Activated effector memory CD4-positive, alpha-beta T cell treated with Interleukin-2 at 50 U/mL for 16 hours (primary cell): ENCODE data around the gene HADHA.
"Not testable (repeated sequence)": the region's sequence is repeated elsewhere in the genome, so short reads cannot be mapped to it uniquely, and the experiment has no call there.

ENCODE experiments used
- DNase-seq: peaks from one replicate; pipeline ENCODE4 v3.0.0-alpha.2; 2020

HADHA gene

DNA sequence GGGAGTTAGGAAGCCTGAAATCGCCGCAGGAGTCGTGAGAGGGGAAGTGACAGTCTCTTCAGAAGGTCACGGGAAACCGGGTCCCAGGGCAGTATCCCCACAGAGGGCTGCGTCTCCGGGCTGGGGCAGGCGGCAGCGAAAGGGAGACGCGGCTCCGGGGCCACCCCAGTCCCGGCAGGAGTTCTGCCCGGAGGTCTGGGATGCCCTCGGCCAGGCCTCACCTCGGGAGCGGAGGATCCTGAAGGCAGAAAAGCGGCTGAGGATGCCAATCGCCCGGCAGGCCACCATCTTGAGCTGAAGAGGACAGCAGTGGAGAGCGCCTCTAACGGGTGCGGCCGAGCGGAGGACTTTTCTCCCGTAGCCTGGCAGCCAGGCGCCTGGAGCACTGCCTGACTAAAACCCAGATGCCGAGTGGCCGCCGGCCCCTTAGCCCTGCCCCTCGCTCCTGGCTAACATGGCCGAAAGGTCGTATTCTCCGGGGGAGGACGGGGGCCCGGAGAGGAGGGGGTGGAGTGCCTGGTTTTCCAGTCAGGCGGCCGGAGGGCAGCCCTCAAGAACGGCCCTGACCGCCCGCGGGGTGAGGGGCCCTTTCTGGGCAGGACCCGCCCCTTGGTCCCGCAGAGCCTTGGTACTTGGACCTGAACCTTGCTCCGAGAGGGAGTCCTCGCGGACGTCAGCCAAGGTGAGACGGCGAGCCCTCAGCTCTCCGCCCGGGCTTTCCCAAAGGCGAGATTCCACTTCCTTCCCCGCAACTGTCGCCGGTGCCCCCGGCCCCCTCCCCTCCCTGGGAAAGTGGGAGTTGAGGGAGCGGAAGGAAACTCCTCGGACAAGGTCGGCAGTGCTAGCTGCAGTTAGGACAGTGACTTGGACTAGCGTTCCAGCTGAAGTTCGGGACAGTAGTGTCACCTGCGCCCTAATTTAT, at the start of gene HADHA, which contains the start of gene HADHB:
Gene HADHA, minus strand, starts transcription at position 324 of the 922 bp plus-strand sequence. Its CDS starts 36 bp downstream, at position 288.
Gene HADHB, plus strand, starts transcription at position 631 of the 922 bp plus-strand sequence. CDS start 9,316 bp downstream, outside the sequence.
- peak; percentile 80 for DNase-seq

DNA sequence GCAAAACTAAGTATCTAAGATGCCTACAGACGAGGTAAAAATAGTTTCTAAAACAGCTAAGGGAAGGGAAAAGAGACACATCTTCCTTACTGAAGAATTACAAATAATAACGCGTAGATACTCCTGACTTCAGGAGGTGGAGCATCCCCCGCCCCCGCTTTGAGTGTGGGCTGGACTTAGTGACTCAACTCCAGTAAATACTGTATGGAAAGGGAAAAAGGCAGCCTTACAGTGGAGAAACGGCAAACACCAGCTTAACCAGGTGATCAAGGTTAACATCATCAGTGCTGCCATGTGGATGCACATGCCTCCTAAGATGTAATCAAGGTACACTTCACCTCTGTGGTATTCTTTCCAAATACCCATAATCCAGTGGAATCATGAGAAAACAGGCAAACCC, 48.2 kb upstream of the HADHA start:
- DNase-seq, result no peak

DNA sequence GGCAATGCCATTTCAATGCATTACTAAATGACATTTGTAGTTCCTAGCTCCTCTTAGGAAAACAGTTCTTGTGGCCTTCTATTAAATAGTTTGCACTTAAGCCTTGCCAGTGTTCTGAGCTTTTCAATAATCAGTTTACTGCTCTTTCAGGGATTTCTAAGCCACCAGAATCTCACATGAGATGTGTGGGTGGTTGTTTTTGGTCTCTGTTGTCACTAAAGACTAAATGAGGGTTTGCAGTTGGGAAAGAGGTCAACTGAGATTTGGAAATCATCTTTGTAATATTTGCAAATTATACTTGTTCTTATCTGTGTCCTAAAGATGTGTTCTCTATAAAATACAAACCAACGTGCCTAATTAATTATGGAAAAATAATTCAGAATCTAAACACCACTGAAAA, 45.6 kb upstream of the HADHA start:
- no peak for DNase-seq

DNA sequence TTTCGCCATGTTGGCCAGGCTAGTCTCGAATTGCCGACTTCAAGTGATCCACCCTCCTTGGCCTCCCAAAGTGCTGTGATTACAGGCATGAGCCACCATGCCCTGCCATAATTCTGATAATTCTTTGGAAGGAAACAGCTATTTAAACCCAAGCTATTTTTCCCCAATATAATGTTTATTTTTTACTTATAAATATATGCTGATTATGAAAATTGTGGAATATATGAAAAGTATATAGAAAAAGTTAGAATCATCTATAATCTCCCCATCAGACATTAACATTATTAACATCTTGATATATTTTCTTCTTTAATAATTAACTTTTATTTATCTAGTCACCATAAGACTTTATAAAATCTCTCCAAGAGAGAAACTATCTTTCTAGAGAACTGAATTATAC, 41.5 kb upstream of the HADHA start:
- no peak for DNase-seq

DNA sequence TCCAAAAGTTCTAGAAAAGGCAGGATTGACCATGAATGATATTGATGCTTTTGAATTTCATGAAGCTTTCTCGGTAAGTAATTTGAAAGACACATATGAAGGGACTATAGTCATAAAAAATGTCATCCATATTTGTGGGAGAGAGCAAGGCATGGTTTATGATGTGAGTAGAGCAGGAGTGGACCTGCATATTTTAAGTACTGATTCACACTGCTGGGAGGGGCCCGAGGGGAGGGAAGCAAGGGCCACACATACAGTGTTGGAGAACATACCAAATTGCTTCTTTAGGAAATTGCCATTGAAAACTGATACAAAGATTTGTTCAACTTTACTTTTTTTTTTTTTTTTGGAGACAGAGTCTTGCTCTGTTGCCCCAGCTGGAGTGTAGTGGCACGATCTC, 39.7 kb upstream of the HADHA start:
- DNase-seq, result no peak

DNA sequence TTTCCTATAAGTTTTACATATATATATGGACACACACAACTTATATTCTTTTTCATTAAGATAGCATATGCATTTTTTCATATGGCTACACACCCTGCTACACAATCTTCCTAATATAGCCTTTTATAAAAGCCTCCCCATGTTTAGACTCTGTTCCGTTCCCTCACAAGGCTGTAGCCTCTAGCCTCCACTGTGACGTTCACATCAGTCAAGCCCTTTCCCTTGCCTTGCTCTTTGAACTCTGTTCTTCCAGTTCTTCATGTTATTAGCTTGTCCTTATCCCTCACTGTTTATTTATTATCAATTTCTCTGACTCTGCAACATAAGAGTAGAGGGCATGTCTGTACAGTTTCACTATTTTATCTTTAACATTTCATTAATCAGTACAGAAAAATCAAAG, 39.2 kb upstream of the HADHA start:
- no peak for DNase-seq

DNA sequence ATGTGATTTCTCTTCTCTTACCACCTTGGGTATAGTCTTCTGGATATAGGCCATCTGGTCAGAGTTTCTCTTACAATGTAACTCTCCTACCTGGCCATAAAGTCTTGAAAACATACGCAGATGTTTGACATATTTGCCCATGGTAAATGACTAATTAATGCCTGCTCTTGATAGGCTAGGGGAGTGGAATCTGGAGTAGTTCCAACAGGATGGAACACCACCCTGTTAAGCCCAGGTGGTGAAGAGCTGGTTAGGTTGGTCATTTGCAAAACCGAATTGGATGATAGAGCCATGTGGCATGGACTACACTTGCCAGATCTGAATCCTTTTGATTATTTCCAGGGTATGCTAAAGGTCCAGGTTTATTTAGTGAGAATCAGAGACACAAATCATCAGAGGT, 36.8 kb upstream of the HADHA start:
- no peak for DNase-seq

DNA sequence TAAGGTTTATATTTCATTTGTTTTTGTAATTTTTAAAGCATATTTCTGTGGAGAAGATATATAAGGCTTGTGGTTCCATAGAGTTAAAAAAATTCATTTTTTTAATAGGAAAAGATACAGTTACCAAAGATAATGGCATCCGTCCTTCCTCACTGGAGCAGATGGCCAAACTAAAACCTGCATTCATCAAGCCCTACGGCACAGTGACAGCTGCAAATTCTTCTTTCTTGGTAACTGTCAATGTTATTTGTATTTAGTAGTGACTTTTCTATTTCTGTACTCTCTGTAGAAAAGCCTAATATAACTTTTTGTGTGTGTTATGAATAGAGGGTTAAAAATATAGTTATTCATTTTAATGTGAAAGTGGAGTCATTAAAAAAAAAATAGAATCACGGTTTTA, 35.5 kb upstream of the HADHA start:
- DNase-seq, result no peak

DNA sequence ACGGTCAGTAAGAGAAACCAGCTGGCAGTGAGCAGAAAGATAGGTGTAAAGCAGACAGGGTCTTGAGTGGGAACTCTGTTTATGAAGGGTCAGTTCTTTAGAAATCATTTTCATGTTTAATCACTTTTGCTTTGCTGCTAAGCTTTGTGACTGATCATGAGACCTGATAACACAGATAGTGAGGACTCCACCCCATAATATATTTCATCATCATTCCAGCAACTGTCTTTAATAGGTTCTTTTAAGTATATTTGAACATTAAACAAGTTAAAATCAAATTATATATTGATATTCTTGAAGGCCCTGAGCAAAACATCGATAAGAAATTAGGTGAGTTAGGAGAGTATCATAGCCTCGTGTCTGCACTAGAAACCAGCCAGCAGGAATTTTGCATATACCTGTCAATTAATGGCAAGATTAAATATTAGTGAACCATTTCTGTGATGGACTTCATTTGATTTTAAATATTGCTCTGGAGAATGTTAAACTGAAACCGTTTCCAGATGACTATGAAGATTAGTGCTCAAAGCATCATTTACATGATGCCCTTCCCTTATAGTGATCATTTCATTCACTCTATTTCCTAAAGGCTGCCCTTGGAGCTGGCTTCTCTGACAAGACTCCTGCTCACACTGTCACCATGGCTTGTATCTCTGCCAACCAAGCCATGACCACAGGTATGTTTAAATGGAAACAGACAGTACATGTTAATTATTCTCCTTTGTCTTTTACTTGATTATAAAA, 32.2 kb upstream of the HADHA start:
- no peak for DNase-seq

DNA sequence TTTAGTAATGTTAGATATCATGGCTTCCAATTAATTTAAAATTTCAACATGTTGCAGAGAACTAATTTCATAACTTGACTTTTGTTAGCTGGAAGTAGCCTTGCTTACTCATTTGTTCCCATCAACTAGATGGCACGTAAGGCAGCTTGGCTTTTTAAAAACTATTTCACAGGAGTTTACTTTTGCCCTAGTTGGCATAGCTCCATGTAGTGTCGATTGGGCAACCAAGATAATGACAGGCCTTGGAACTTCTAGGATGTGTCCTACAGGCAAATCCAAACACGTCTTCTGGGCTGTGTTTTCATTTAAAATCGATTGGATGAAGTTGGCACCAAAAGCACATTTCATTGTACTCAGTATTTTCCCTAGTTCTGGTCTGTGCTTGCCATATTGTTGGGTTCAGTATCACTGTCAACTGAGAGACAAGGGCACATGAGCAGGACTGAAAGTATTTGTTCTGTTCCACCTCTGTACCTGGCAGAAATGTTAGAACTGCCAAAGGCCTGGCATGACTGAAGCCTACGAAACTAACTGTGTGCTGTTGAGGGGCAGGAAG, 29.7 kb upstream of the HADHA start:
- no peak for DNase-seq

DNA sequence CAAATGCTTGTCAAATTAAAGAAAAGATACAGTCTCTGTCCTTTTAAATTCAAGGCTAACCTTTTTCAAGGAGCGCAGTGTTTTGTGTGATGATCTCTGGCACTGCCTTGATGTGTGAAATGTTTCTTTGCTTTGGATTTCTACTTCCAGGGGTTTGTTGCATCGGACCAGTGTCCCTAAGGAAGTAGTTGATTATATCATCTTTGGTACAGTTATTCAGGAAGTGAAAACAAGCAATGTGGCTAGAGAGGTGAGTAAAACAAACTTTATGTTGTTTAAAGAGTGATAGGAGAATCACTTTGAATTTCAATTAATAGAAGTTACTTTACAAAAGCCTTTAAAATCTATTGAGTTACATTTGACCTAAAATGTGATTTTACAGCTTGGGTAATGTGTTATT, 29.1 kb upstream of the HADHA start:
- DNase-seq, result no peak

DNA sequence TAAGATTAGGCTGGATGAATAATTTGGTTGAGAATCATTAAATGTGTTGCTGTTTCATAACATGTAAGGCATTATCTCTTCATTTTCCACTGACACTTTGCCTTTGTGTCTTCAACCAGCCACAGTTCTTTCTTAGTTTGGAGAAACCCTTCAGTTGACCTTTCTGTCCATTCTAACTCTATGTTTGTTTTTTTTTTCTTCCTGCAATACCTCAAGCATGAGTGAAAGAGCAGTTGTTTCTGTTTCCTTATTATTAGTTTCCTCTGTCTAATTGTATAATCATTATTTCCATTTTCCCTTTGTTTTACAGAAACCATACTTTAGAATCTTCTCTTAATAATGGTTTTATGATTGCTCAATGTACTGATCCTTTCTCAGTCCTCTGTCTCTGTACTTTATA, 25.9 kb upstream of the HADHA start:
- DNase-seq, result no peak

DNA sequence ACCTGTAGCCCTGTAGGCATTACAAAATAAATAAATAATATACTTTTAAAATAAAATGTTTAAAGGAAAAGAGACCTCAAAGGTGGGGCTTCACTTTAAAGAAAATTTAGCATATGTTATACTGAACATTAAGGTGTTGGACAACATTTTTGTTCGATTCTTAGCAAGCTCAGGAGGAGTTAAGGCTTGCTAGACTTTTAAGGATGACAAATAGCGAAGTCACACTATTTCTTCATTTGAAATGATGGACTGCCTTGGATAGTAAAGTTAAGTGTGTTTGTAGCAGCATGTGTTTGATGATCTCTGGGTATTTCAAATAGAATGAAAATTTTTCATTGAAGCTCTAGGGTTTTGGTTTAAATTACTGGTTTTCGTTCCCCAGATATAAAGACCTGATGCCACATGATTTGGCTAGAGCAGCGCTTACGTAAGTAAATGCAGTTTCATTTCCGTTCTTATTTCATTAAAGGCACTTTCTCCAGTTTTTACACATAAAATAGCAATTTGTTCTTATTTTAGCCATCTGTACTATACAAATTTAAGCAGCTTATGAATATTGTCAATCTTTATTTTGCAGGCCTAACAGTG, 25.2 kb upstream of the HADHA start:
- DNase-seq, result no peak

DNA sequence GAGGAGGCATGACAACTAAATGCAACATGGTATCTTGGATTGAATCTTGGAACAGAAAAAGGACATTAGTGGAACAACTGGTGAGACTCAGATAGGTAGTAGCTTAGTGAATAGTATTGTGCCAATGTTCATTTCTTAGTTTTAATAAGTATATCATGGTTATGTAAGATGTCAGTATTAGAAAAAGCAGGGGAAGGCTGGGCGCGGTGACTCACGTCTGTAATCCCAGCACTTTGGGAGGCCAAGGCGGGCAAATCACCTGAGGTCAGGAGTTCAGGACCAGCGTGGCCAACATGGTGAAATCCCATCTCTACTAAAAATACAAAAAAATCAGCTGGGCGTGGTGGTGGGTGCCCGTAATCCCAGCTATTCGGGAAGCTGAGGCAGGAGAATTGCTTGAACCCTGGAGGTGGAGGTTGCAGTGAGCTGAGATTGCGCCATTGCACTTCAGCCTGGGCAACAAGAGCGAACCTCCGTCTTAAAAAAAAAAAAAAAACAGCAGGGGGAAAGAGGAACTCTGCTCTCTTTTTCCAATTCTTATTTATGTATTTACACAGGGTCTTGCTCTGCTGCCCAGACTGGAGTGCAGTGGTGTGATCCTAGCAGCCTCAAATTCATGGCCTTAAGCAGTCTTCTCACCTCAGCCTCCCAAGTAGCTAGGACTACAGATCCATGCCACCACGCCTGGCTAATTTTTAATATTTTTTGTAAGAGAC, 24.4 kb upstream of the HADHA start:
- DNase-seq, result not testable (repeated sequence)

DNA sequence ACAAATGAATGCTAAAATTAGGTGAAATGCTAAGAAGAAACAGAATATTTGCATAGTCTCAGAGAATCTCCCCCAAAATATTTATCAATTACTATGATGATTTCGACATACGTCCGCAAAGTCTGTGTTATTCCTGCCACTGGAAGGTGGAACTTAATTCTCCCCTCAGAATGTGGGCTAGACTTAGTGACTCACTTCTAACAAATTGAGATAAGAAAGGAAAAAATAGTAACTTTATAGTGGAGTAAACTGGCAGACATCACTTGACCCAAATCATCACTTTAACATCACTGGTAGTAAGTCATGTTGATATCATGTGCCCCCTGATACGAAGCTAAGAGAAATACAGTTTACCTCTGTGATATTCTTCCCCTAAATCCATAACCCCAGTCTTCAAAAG, 23.8 kb upstream of the HADHA start:
- no peak for DNase-seq

DNA sequence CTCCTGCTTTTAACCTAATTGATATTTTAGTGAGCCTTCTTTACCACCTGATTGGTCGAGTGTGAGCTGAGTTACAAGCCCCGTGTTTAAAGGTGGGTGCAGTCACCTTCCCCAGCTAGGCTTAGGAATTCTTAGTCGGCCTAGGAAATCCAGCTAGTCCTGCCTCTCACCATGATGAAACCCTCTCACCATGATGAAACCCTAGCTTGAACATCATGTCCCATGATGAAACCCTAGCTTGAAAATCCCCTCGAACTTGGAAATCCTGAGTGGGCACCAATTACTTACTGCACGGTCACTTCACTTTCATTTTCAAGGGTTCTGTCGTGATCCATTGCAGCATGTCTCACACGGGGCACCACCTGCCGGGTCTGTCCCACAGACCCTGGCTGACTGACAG, 14.4 kb upstream of the HADHA start:
- DNase-seq, result not testable (repeated sequence)

DNA sequence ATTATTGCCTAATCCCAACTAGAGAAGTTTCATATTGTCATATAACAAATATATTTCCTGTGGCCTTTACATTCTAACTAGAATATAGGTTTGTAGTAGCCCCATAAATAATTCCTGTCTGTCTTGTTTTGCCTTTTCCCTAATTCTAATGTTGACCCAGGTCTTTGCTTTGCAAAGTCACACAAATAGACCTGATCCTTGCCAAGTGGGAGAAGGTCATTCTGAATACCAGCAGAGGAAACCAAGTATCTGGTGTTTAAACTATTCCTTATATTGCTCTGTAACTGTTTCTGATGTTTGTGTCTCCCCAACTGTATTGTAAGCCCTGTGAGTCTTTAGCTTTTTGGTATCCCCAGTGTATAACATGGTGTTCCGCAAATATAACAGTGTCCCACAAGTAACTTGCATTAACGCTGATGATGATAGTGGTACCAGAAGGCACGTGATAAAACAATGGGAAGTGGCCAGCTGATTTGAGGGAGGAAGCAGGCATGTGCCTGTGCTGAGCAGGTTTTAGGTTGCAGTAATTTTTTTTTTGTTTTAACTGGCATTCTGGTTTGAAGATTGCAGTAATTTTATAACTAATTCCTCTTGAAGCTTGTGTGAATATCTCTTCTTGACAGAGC, 11.4 kb upstream of the HADHA start:
- DNase-seq, result no peak

DNA sequence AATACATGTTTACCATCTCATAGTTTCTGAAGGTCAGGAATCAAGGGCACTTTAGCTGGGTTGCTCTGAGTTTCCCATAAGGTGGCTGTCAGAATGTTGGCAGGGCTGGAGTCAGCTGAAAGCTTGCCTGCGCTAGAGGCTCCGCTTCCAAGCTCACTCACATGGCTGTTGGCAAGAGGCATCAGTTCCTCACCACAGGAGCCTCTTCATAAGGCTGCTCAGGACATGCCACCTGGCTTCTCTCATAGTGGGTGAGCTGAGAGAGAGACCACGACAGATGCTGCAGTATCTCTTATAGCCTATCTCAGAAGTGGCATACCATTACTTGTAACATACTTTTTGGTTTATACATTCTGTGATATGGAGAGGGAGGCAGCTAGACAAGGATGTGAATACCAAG, 7.5 kb upstream of the HADHA start:
- DNase-seq, result no peak

DNA sequence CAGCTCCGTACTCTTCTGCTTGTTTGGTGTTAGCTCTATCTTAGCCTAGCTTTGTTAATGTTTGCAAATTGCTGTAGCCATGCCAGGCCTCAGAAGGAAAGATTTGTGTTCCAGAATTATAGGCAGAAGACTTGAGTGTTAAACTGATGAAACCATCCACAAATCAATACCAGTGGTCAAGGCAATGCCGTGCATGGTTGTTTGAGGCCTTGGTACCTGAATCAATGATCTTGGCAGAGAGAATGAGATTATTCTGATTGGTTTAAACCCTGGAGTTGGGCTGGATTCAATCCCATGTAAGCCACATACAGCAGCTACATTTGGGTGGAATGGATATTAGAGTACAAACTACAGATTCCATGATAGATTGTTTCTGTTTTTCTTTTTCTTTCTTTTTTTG, 5.2 kb upstream of the HADHA start:
- DNase-seq, result no peak

DNA sequence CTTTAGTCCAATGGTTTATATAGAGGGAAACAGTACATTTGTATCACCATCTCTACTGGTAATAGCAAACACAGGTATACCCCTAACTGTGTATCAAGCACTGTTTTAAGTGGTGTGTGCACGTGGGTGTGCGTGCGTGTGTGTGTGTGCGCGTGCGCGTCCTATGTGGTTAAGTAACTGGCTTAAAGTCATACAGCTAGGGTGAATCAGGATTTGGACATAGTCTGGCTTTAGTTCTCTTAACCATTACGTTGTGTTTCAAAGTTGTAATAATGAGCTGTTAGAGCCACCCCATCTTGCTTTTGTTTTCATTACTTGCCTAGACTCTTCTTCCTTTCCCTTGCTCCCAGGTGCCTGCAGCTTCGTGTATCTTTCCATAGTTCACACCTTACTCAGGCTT, 2.4 kb upstream of the HADHA start:
- no peak for DNase-seq

DNA sequence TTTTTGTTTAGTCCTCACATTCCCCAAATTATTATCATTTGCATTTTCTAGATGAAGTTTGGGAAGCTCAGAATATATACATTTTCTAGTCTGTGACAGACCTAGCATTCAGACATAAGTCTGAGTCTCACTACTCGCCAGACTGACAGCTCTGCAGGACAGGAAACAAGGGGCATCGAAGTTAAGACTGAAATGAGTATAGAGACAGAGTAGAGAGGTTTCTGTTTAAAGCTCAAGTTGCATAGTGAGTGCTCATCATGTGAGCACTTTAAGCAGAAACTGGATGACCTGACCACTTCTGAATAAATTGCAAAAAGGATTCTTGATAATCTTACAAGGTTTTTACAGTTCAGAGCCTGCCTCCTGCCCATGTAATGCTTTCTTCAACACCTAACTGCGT, 1.4 kb upstream of the HADHA start:
- no peak for DNase-seq

DNA sequence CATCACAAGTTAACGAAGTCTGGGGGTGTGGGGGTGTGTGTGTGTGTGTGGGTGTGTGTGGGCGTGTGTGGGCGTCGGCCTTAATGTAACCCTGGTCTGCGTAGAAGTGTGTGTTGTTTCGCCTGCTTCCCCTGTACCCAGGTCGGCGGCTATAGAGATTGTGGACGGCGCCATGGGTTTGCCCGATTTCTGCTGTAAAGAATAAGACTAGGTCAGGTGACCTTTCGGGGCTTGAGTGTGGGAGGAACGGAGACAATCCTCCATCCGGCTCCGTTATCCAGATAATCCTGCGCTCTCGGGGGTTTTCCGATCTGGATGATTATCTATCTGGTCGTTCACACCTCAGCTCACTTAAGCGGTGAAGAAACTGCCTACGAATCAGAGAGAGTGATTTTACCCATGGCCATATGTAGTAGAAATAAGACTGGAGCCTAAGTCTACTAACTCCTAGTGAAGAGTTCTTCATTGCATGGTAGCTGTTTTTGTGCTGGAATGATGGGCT, 850 bp upstream of the HADHA start:
- no peak for DNase-seq
